Activated T-helper 2 cell treated with anti-CD3 and anti-CD28 coated beads, Interferon-gamma antibody, Interleukin-2, Interleukin-4, amounts not matched to agents 10 μg/mL and 5 μg/mL and 100 μg/mL, durations not matched to agents 14 hours and 24 hours and 36 hours (primary cell): Measurements from ENCODE around the gene MYMX. TPM values are rescaled to one million over a fixed set of nuclear protein-coding genes. Genes with fewer than 3 reads are reported as not detected.

ENCODE experiments used
- DNase-seq: peaks from one replicate; pipeline ENCODE4 v3.0.0; 2021; ENCODE audit warnings: low spot score
- H3K27ac Mint-ChIP-seq: one replicate; pipeline ENCODE4 v1.8.0; 2021; ENCODE audit warnings: mixed read lengths
- H3K27me3 Mint-ChIP-seq: one replicate; pipeline ENCODE4 v1.8.0; 2021; ENCODE audit warnings: low read depth, mixed read lengths
- H3K36me3 Mint-ChIP-seq: one replicate; pipeline ENCODE4 v1.8.0; 2021; ENCODE audit warnings: low read depth, mixed read lengths
- H3K4me1 Mint-ChIP-seq: one replicate; pipeline ENCODE4 v1.8.0; 2021; ENCODE audit warnings: low read depth, mixed read lengths
- H3K4me3 Mint-ChIP-seq: one replicate; pipeline ENCODE4 v1.8.0; 2021; ENCODE audit warnings: low read depth, mild to moderate bottlenecking, moderate library complexity, mixed read lengths
- H3K9me3 Mint-ChIP-seq: one replicate; pipeline ENCODE4 v1.8.0; 2021; ENCODE audit warnings: mixed read lengths
- intact Hi-C: fragments of 100-400 bp; cut with micrococcal nuclease; formaldehyde crosslinking; loops from one replicate; pipeline ENCODE4 v1.15.1; 2023
- total RNA-seq: library from RNA; stranded (reverse); gene quantifications from 2 replicates; pipeline ENCODE4 v1.2.3, GENCODE V29; 2022

The MYMX gene
- total RNA-seq = not detected in 2 replicates

GRCh38 chr6:44216677-44217331 is at the start of gene MYMX:
Gene MYMX, plus strand, starts transcription at chr6:44216926. Its CDS starts 546 bp downstream, at chr6:44217472.
- peaks cover 13% of the 10 kb centered on the region for H3K27me3 Mint-ChIP-seq
- peaks cover 17% of the 10 kb centered on the region for H3K4me1 Mint-ChIP-seq
- intact Hi-C loops = no loop called here
- no peak within 1 kb of the TSS for H3K27ac Mint-ChIP-seq
- H3K36me3 Mint-ChIP-seq = no peaks in the 10 kb centered on the region
- no peak within 1 kb of the TSS for H3K4me3 Mint-ChIP-seq
- H3K9me3 Mint-ChIP-seq = no peaks in the 10 kb centered on the region
- DNase-seq = no peak

- intact Hi-C loops = no loop called here
- Mint-ChIP-seq H3K27me3 (peaks cover 20% of the 10 kb centered on the region), H3K9me3 (no peaks in the 10 kb centered on the region), H3K27ac (no peak overlapping the region), H3K36me3 (no peaks in the 10 kb centered on the region), H3K4me3 (no peak overlapping the region), H3K4me1 (peaks cover 12% of the 10 kb centered on the region)
- no peak for DNase-seq
These were observed 49.2 kb upstream of the MYMX start for GRCh38 chr6:44167567-44167966.

GRCh38 chr6:44169154-44169553 is 47.6 kb upstream of the MYMX start:
- Mint-ChIP-seq H3K4me1 (peaks cover 15% of the 10 kb centered on the region), H3K36me3 (no peaks in the 10 kb centered on the region), H3K9me3 (no peaks in the 10 kb centered on the region), H3K27ac (no peak overlapping the region), H3K27me3 (peaks cover 14% of the 10 kb centered on the region), H3K4me3 (no peak overlapping the region)
- DNase-seq = no peak
- intact Hi-C loops = no loop called here

- DNase-seq = no peak
- intact Hi-C loops = no loop called here
- Mint-ChIP-seq H3K27ac (no peak overlapping the region), H3K9me3 (no peaks in the 10 kb centered on the region), H3K4me3 (no peak overlapping the region), H3K36me3 (no peaks in the 10 kb centered on the region), H3K27me3 (peaks cover 9% of the 10 kb centered on the region), H3K4me1 (peaks cover 15% of the 10 kb centered on the region)
These were observed 46.7 kb upstream of the MYMX start for GRCh38 chr6:44169886-44170570.

- intact Hi-C loops = loop anchor here (1.0 to 2.0 kb wide), 4 partner anchors 50 to 167 kb away; partner anchors contain the start of gene SLC35B2
- no peak overlapping the region for H3K27ac Mint-ChIP-seq
- no peak overlapping the region for H3K4me3 Mint-ChIP-seq
- no peaks in the 10 kb centered on the region for H3K9me3 Mint-ChIP-seq
- no peak for DNase-seq
- H3K36me3 Mint-ChIP-seq = no peaks in the 10 kb centered on the region
- peaks cover 14% of the 10 kb centered on the region for H3K4me1 Mint-ChIP-seq
- peaks cover 3% of the 10 kb centered on the region for H3K27me3 Mint-ChIP-seq
These were observed 44.7 kb upstream of the MYMX start for GRCh38 chr6:44171899-44172546.

- Mint-ChIP-seq H3K9me3 (no peaks in the 10 kb centered on the region), H3K4me3 (no peak overlapping the region), H3K36me3 (no peaks in the 10 kb centered on the region), H3K27me3 (peaks cover 3% of the 10 kb centered on the region), H3K4me1 (peaks cover 18% of the 10 kb centered on the region), H3K27ac (peak overlapping the region; percentile 9)
- peak; percentile 62 for DNase-seq
- intact Hi-C loops = loop anchor here (1.0 to 2.0 kb wide), 4 partner anchors 49 to 166 kb away; partner anchors contain the start of gene SLC35B2
These were observed 43.8 kb upstream of the MYMX start for GRCh38 chr6:44172731-44173500.

GRCh38 chr6:44176130-44176761 is 40.5 kb upstream of the MYMX start:
- H3K9me3 Mint-ChIP-seq = no peaks in the 10 kb centered on the region
- H3K36me3 Mint-ChIP-seq = no peaks in the 10 kb centered on the region
- peaks cover 18% of the 10 kb centered on the region for H3K4me1 Mint-ChIP-seq
- DNase-seq = no peak
- H3K27me3 Mint-ChIP-seq = no peaks in the 10 kb centered on the region
- no peak overlapping the region for H3K4me3 Mint-ChIP-seq
- intact Hi-C loops = no loop called here
- H3K27ac Mint-ChIP-seq = no peak overlapping the region

GRCh38 chr6:44176762-44177509 is 39.8 kb upstream of the MYMX start:
- DNase-seq = no peak
- peaks cover 18% of the 10 kb centered on the region for H3K4me1 Mint-ChIP-seq
- H3K27ac Mint-ChIP-seq = no peak overlapping the region
- no peak overlapping the region for H3K4me3 Mint-ChIP-seq
- no peaks in the 10 kb centered on the region for H3K27me3 Mint-ChIP-seq
- H3K9me3 Mint-ChIP-seq = no peaks in the 10 kb centered on the region
- intact Hi-C loops = no loop called here
- no peaks in the 10 kb centered on the region for H3K36me3 Mint-ChIP-seq

- intact Hi-C loops = no loop called here
- Mint-ChIP-seq H3K9me3 (no peaks in the 10 kb centered on the region), H3K4me1 (peaks cover 9% of the 10 kb centered on the region), H3K27ac (no peak overlapping the region), H3K36me3 (no peaks in the 10 kb centered on the region), H3K27me3 (no peaks in the 10 kb centered on the region), H3K4me3 (no peak overlapping the region)
- DNase-seq = no peak
These were observed 38.9 kb upstream of the MYMX start for GRCh38 chr6:44177691-44178423.

GRCh38 chr6:44178424-44179071 is 38.2 kb upstream of the MYMX start:
- intact Hi-C loops = no loop called here
- no peak overlapping the region for H3K4me3 Mint-ChIP-seq
- no peak for DNase-seq
- H3K4me1 Mint-ChIP-seq = peaks cover 8% of the 10 kb centered on the region
- no peaks in the 10 kb centered on the region for H3K36me3 Mint-ChIP-seq
- no peaks in the 10 kb centered on the region for H3K27me3 Mint-ChIP-seq
- no peaks in the 10 kb centered on the region for H3K9me3 Mint-ChIP-seq
- H3K27ac Mint-ChIP-seq = no peak overlapping the region

GRCh38 chr6:44179072-44179536 is 37.6 kb upstream of the MYMX start:
- intact Hi-C loops = no loop called here
- no peak overlapping the region for H3K4me3 Mint-ChIP-seq
- H3K9me3 Mint-ChIP-seq = no peaks in the 10 kb centered on the region
- no peaks in the 10 kb centered on the region for H3K36me3 Mint-ChIP-seq
- no peak overlapping the region for H3K27ac Mint-ChIP-seq
- no peaks in the 10 kb centered on the region for H3K27me3 Mint-ChIP-seq
- DNase-seq = no peak
- H3K4me1 Mint-ChIP-seq = peaks cover 7% of the 10 kb centered on the region
